ENCODE measurements around the gene HDAC4. TPM values are rescaled to one million over a fixed set of nuclear protein-coding genes. Genes with fewer than 3 reads are reported as not detected.
"Not testable (repeated sequence)": the region's sequence is repeated elsewhere in the genome, so short reads cannot be mapped to it uniquely, and the experiment has no call there.

HDAC4 gene
- 7.3 and 8.1 TPM in 2 replicates for polyA plus RNA-seq (2013)

DNA sequence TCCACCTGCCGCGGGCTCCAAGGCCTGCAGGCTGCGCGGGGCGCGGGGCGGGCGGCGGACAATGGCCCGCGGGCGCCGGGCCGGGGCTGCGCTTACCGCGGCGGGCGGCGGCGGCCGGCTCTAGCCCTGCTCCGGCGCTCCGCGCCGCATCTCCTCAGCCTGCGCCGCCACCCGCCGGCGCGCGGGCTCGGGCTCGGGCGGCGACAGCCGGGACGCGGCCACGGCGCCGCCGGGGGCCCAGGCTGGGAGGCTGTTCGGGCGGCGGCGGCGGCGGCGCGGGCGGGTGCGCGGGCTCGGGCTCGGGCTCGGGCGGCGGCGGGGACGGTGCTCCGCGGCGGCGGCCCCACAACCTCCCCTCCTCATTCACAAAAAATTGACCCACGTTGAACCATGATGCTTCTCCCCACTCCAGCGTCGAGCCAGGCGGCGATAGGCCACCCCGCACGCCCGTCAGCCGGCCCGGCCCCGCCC, at the start of gene HDAC4:
Gene HDAC4 (minus strand): TSS at position 425 of the 471 bp plus-strand sequence. CDS start 48,321 bp downstream, outside the sequence.
- H2AK5ac ChIP-seq (ENCODE audit: low read length): peak within 1 kb of the TSS; percentile 11
- no peak within 1 kb of the TSS for H2BK12ac ChIP-seq (ENCODE audit: low read length)
- peak within 1 kb of the TSS; percentile 89 for H3K4me2 ChIP-seq (ENCODE audit: low read length)
- peak in 1 of 2 donors; percentile 35 for DNase-seq
- peak within 1 kb of the TSS; percentile 98 for H2BK120ac ChIP-seq (ENCODE audit: insufficient read depth, low read length, poor library complexity)
- H4K91ac ChIP-seq (ENCODE audit: low read depth, low read length): peak within 1 kb of the TSS; percentile 97
- peak within 1 kb of the TSS; percentile 100 for H3K14ac ChIP-seq (ENCODE audit: low read length)
- no CpG with 5 or more reads among the region's 78 CpGs for WGBS (ENCODE audit: extremely low coverage, insufficient coverage, insufficient read length)
- peak within 1 kb of the TSS; percentile 91 for H3K27ac ChIP-seq (ENCODE audit: low read depth, low read length)
- H3K4ac ChIP-seq (ENCODE audit: low read depth, low read length): peak within 1 kb of the TSS; percentile 91
- peaks cover 2% of the 10 kb centered on the region in 2 experiments for H3K4me1 ChIP-seq (ENCODE audit: control insufficient read depth in 1 of 2, insufficient read depth in 2 of 2, low read length in 2 of 2)
- H3K9ac ChIP-seq (ENCODE audit: low read length): peak within 1 kb of the TSS; percentile 100
- H4K8ac ChIP-seq (ENCODE audit: low read depth, low read length): peak within 1 kb of the TSS; percentile 100
- peak within 1 kb of the TSS; percentile 99 for H3K18ac ChIP-seq (ENCODE audit: low read length)
- H3K79me1 ChIP-seq (ENCODE audit: low read length): peaks cover 8% of the 10 kb centered on the region
- peak within 1 kb of the TSS; percentile 98 for H4K12ac ChIP-seq (ENCODE audit: low read depth, low read length)
- no peaks in the 10 kb centered on the region for H3K27me3 ChIP-seq (ENCODE audit: insufficient read depth, low read length)
- peak within 1 kb of the TSS; percentile 99 for H2BK5ac ChIP-seq (ENCODE audit: low read depth, low read length, poor library complexity)
- peaks cover 9% of the 10 kb centered on the region for H3K79me2 ChIP-seq (ENCODE audit: control insufficient read depth, insufficient read depth, low read length, poor library complexity)
- peak within 1 kb of the TSS; percentile 99 for H3K4me3 ChIP-seq (ENCODE audit: low read depth, low read length)
- H3K36me3 ChIP-seq (ENCODE audit: control insufficient read depth in 1 of 2, insufficient read depth in 2 of 2, low read length in 2 of 2): no peaks in the 10 kb centered on the region
- no peaks in the 10 kb centered on the region for H3K9me3 ChIP-seq (ENCODE audit: insufficient read depth, low read depth, low read length)
- no peak within 1 kb of the TSS for H3K23ac ChIP-seq (ENCODE audit: low read length)
- peak within 1 kb of the TSS; percentile 98 for H2AFZ ChIP-seq (ENCODE audit: insufficient read depth, low read length, poor library complexity)

GRCh38 chr2:239449468-239449867, 48.6 kb upstream of the HDAC4 start:
- not testable (repeated sequence) for H2BK5ac ChIP-seq (ENCODE audit: low read depth, low read length, poor library complexity); H3K14ac ChIP-seq (ENCODE audit: low read length); H2AK5ac ChIP-seq (ENCODE audit: low read length); H2BK120ac ChIP-seq (ENCODE audit: insufficient read depth, low read length, poor library complexity); DNase-seq; H3K4me2 ChIP-seq (ENCODE audit: low read length); H3K4me1 ChIP-seq (ENCODE audit: control insufficient read depth in 1 of 2, insufficient read depth in 2 of 2, low read length in 2 of 2); H3K9ac ChIP-seq (ENCODE audit: low read length); H2AFZ ChIP-seq (ENCODE audit: insufficient read depth, low read length, poor library complexity); H4K91ac ChIP-seq (ENCODE audit: low read depth, low read length); H3K27me3 ChIP-seq (ENCODE audit: insufficient read depth, low read length); H4K8ac ChIP-seq (ENCODE audit: low read depth, low read length); H4K12ac ChIP-seq (ENCODE audit: low read depth, low read length); H3K23ac ChIP-seq (ENCODE audit: low read length); H3K79me1 ChIP-seq (ENCODE audit: low read length); H3K4me3 ChIP-seq (ENCODE audit: low read depth, low read length); H3K9me3 ChIP-seq (ENCODE audit: insufficient read depth, low read depth, low read length); H3K18ac ChIP-seq (ENCODE audit: low read length); H3K4ac ChIP-seq (ENCODE audit: low read depth, low read length); H3K36me3 ChIP-seq (ENCODE audit: control insufficient read depth in 1 of 2, insufficient read depth in 2 of 2, low read length in 2 of 2); H2BK12ac ChIP-seq (ENCODE audit: low read length); H3K27ac ChIP-seq (ENCODE audit: low read depth, low read length); H3K79me2 ChIP-seq (ENCODE audit: control insufficient read depth, insufficient read depth, low read length, poor library complexity)
- no CpG with 5 or more reads among the region's 32 CpGs for WGBS (ENCODE audit: extremely low coverage, insufficient coverage, insufficient read length)

DNA sequence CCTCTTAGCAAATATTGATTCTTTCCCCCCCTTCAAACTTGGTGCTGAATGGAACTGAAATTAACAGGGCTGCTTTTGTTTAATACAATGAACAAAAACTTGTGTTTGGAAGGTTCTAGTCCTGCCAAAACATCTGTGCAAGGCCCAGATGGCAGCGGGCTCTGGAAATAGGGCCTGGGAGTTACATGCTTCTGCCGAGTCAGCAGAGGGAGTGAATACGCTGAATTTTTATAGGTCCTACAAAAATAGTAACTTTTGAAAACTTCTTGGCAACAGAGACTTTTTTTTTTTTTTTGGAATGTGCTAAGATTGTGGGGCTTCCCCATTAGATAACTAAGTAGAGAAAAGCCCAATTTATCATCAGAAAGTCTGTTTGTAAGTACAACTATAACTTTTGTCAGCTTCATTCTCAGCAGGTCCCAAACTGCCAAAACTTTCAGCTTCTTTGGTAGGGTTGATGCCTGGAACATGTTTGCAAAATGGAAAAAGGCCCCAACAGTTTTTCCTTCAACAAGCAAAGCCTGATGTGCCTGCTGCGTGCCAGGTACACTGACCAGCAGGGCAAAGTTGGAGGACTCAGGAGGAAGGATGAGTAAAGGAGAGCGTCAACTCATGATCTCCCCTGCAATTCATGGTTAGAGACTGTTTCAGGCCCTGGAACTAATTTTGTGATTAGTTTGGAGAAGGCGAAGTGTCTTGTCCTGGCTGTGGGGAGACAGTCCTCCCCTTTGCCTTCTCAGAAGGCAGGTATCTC, 45.1 kb upstream of the HDAC4 start:
- no peak for DNase-seq
- Histone ChIP-seq H3K23ac (ENCODE audit: low read length) (no peak overlapping the region), H2BK120ac (ENCODE audit: insufficient read depth, low read length, poor library complexity) (no peak overlapping the region), H3K4me3 (ENCODE audit: low read depth, low read length) (no peak overlapping the region), H4K91ac (ENCODE audit: low read depth, low read length) (no peak overlapping the region), H2BK12ac (ENCODE audit: low read length) (no peak overlapping the region), H3K18ac (ENCODE audit: low read length) (no peak overlapping the region), H3K9ac (ENCODE audit: low read length) (no peak overlapping the region), H3K27me3 (ENCODE audit: insufficient read depth, low read length) (peaks cover 3% of the 10 kb centered on the region), H3K36me3 (ENCODE audit: control insufficient read depth in 1 of 2, insufficient read depth in 2 of 2, low read length in 2 of 2) (no peaks in the 10 kb centered on the region), H3K4ac (ENCODE audit: low read depth, low read length) (no peak overlapping the region), H3K4me1 (ENCODE audit: control insufficient read depth in 1 of 2, insufficient read depth in 2 of 2, low read length in 2 of 2) (no peaks in the 10 kb centered on the region), H2AK5ac (ENCODE audit: low read length) (no peak overlapping the region), H3K79me1 (ENCODE audit: low read length) (no peaks in the 10 kb centered on the region), H3K79me2 (ENCODE audit: control insufficient read depth, insufficient read depth, low read length, poor library complexity) (no peaks in the 10 kb centered on the region), H3K14ac (ENCODE audit: low read length) (no peak overlapping the region), H3K27ac (ENCODE audit: low read depth, low read length) (no peak overlapping the region), H3K4me2 (ENCODE audit: low read length) (no peak overlapping the region), H4K8ac (ENCODE audit: low read depth, low read length) (no peak overlapping the region), H2BK5ac (ENCODE audit: low read depth, low read length, poor library complexity) (no peak overlapping the region), H2AFZ (ENCODE audit: insufficient read depth, low read length, poor library complexity) (no peak overlapping the region), H4K12ac (ENCODE audit: low read depth, low read length) (no peak overlapping the region), H3K9me3 (ENCODE audit: insufficient read depth, low read depth, low read length) (peaks cover 4% of the 10 kb centered on the region)
- WGBS (ENCODE audit: extremely low coverage, insufficient coverage, insufficient read length): no CpG with 5 or more reads among the region's 6 CpGs

- Histone ChIP-seq H3K18ac (ENCODE audit: low read length) (no peak overlapping the region), H3K9ac (ENCODE audit: low read length) (no peak overlapping the region), H4K91ac (ENCODE audit: low read depth, low read length) (no peak overlapping the region), H3K4me1 (ENCODE audit: control insufficient read depth in 1 of 2, insufficient read depth in 2 of 2, low read length in 2 of 2) (no peaks in the 10 kb centered on the region), H3K27ac (ENCODE audit: low read depth, low read length) (no peak overlapping the region), H3K4me3 (ENCODE audit: low read depth, low read length) (no peak overlapping the region), H3K14ac (ENCODE audit: low read length) (no peak overlapping the region), H3K79me2 (ENCODE audit: control insufficient read depth, insufficient read depth, low read length, poor library complexity) (no peaks in the 10 kb centered on the region), H3K27me3 (ENCODE audit: insufficient read depth, low read length) (peaks cover 3% of the 10 kb centered on the region), H3K9me3 (ENCODE audit: insufficient read depth, low read depth, low read length) (peaks cover 4% of the 10 kb centered on the region), H2BK5ac (ENCODE audit: low read depth, low read length, poor library complexity) (no peak overlapping the region), H3K4me2 (ENCODE audit: low read length) (no peak overlapping the region), H3K23ac (ENCODE audit: low read length) (no peak overlapping the region), H2AFZ (ENCODE audit: insufficient read depth, low read length, poor library complexity) (no peak overlapping the region), H2BK12ac (ENCODE audit: low read length) (no peak overlapping the region), H2AK5ac (ENCODE audit: low read length) (no peak overlapping the region), H2BK120ac (ENCODE audit: insufficient read depth, low read length, poor library complexity) (no peak overlapping the region), H4K12ac (ENCODE audit: low read depth, low read length) (no peak overlapping the region), H3K4ac (ENCODE audit: low read depth, low read length) (no peak overlapping the region), H3K36me3 (ENCODE audit: control insufficient read depth in 1 of 2, insufficient read depth in 2 of 2, low read length in 2 of 2) (no peaks in the 10 kb centered on the region), H4K8ac (ENCODE audit: low read depth, low read length) (no peak overlapping the region), H3K79me1 (ENCODE audit: low read length) (no peaks in the 10 kb centered on the region)
- no peak for DNase-seq
- WGBS (ENCODE audit: extremely low coverage, insufficient coverage, insufficient read length): no CpG with 5 or more reads among the region's 20 CpGs
Measured at GRCh38 chr2:239444626-239445577, 44.1 kb upstream of the HDAC4 start.
